ENCODE results near the gene ST3GAL3.

DNA sequence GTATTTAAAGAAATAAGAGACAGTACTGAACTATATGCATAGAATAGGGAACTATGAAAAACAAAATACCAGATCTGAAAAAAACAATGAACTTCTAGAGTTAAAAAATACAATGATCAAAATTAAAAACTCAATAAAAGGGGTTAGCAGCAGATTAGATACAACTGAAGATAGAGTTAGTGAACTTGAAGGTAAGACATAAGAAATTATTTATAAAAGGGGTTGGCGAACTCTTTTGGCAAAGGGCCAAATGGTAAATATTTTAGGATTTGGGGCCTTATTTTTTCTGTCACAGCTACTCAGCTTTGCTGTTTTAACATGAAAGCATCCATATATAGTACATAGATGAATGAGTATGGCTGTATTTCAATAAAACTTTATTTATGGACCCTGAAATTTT, 111.4 kb downstream of the ST3GAL3 start:
- TF ChIP-seq SIN3A (IDR thresholded peaks at IDR 0.05; ENCODE audit: borderline replicate concordance, insufficient read depth, low read length) (no peak), TAF1 (IDR thresholded peaks at IDR 0.05; ENCODE audit: borderline replicate concordance, insufficient read depth, low read length) (no peak), POLR2AphosphoS5 (IDR thresholded peaks at IDR 0.05; ENCODE audit: low read depth, low read length) (no peak)
- TF ChIP-seq, protein P1, sequence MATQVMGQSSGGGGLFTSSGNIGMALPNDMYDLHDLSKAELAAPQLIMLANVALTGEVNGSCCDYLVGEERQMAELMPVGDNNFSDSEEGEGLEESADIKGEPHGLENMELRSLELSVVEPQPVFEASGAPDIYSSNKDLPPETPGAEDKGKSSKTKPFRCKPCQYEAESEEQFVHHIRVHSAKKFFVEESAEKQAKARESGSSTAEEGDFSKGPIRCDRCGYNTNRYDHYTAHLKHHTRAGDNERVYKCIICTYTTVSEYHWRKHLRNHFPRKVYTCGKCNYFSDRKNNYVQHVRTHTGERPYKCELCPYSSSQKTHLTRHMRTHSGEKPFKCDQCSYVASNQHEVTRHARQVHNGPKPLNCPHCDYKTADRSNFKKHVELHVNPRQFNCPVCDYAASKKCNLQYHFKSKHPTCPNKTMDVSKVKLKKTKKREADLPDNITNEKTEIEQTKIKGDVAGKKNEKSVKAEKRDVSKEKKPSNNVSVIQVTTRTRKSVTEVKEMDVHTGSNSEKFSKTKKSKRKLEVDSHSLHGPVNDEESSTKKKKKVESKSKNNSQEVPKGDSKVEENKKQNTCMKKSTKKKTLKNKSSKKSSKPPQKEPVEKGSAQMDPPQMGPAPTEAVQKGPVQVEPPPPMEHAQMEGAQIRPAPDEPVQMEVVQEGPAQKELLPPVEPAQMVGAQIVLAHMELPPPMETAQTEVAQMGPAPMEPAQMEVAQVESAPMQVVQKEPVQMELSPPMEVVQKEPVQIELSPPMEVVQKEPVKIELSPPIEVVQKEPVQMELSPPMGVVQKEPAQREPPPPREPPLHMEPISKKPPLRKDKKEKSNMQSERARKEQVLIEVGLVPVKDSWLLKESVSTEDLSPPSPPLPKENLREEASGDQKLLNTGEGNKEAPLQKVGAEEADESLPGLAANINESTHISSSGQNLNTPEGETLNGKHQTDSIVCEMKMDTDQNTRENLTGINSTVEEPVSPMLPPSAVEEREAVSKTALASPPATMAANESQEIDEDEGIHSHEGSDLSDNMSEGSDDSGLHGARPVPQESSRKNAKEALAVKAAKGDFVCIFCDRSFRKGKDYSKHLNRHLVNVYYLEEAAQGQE (IDR thresholded peaks at IDR 0.05; ENCODE audit: insufficient read depth in 1 of 2, low read depth in 2 of 2, low read length in 2 of 2): no peak

Data from PFSK-1 (cell line).